GM19438 (cell line): ENCODE measurements around the gene PAPOLA.
"Not testable (repeated sequence)": the region's sequence is repeated elsewhere in the genome, so short reads cannot be mapped to it uniquely, and the experiment has no call there.

Experiments
- ATAC-seq: cut with Tn5 transposase; IDR thresholded peaks from one replicate; pipeline ENCODE4 v1.9.1; 2021; ENCODE audit warnings: low read depth; ENCODE audit not compliant: unreplicated experiment

PAPOLA gene

DNA sequence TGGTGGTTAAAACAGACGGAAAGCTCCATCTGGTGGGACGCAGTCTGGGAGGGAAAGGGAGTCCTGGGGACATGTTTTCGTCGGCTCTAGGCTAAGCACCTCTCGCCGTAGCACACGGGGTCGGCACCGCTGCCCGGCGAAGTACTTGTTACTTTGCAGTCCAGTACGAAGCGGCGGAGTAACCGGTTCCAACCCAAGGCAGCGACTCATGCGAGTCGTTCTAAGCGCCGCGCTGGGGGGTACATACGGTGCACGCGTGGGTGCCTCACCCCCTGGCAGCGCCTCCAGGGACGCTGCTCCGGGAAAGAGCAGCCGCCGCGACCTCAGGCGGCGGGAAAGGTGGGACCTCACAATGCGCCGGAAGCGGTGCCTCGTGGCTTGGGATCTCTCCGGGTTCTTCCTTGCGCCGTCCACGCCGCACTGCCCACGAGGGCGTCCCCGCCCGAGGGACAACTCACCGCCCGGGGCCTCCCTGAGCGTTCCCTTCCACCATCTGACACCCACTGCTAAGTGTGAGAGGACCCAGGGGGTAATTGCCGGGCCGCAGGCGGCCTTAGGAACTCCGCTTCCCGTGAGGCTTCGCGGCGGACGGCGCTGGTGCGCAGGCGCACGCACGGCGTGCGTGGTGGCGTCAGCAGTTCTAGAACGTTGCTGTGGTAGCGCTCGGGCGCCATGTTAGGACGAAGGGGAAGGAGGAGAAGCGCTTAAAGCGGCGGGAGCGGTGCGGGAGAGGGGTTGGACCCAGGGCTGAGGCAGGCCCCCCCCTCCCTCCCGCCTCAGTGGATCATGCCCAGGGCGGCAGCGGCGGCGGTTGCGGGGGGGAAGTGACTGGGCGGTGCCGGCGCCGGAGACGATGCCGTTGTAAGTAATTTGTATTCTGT is at the start of gene PAPOLA:
Gene PAPOLA (plus strand): TSS at position 643 of the 881 bp plus-strand sequence. CDS start 211 bp downstream, at position 854.
- ATAC-seq, result peak; percentile 84

DNA sequence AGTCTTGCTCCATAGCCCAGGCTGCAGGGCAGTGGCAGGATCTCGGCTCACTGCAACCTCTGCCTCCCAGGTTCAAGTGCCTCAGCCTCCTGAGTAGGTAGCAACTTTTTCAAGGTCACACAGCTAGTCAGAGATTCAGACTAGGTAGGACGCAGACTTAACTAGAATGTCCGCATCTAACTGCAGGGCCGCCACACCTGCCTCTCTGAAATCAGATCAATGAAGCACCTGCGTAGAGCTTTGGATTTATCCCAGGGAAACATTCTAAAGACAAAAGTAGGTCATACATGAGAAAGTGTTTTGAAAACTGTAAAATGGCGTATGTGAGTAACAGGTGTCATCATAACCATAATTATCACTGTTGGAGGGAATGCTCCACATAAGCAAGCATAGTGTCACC is 49.5 kb upstream of the PAPOLA start:
- ATAC-seq, result no peak

DNA sequence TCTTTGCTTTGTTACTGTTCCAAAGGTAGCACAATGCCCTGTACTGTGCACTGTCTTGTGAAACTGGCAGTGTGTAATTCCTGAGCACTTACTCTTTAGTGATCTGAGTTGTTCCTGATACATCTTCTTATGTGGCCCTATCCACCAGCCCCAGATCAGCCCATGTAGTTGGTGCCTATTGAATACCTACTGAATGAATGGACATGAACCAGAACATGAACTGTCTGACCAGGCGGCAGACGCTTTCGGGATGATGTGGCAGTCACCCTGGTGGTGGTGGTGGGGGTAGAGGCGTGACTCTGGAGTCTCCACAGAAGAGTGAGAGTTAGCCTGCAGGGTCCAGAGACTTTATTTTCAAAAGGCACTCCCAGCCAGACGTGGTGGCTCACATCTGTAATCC is 46.6 kb upstream of the PAPOLA start:
- no peak for ATAC-seq

DNA sequence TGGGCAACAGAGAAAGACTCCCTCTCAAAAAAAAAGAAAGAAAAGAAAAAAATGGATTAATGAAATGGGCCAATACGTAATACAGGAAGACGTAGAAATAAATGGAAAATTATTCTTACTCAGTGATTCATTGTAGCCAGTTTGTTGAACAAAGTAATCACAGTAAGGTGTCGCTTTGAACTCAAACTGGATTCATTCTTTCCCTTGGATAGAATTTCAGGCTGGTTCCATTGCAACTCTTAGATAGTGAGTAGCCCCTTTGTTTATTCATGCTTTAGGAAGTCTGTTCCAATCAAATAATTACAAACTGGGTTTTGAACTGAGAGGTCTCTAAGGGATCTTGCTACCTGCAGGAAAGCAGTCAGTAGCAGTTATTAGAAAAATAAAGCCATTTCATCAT is 42.3 kb upstream of the PAPOLA start:
- no peak for ATAC-seq

DNA sequence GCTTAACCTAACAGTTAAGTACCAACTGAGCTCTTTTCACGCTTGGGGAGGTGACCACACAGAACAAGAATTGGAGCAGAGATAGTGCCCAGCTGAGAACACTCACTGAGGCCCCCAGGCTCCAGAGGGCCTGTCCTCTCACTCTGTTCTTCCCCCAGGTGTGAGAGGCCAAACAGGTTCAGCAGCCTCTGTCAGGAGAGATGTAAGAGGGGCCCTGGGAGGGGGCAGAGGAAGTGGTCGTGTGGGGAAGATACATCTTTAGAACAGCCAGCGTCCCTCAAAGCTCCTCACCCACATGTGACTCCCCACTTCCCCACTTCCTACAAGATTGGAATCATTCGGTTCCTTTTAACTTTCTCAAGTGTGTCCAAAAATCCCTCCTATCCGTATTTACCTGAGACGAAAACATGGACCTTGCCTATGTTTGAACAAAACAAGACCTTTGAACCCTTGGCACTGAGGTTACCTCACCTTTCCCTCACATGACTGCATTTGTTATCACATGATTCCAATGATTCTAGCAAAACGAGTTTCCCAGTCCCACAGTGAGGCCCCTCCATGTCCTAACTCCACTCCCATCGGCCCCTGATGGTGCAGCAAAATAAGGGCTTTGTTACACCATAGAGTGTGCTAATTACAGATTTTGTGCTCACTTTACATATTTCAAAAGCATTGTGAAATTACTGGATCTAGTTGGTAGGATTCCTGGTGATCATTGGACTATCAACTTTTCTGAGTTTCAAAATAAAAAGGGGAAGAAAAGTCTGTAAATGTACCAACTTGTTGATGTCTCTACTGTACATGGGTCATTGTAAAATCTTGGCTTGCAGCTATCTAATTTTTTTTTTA is 40.0 kb upstream of the PAPOLA start:
- no peak for ATAC-seq

DNA sequence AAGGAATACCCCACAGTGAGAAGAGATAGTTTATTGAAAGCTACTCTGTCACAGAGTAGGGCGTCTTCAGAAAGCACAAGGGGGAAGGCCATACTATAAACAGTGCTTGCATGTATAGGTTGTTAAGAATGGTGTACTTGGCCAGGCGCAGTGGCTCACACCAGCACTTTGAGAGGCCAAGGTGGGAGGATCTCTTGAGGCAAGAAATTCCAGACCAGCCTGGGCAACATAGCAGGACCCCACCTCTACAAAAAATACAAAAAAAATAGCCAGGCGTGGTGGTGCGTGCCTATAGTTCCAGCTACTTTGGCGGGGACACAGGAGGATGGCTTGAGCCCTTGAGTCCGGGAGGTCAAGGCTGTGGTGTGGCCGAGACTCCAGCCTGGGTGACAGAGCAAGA is 38.0 kb upstream of the PAPOLA start:
- ATAC-seq, result no peak

DNA sequence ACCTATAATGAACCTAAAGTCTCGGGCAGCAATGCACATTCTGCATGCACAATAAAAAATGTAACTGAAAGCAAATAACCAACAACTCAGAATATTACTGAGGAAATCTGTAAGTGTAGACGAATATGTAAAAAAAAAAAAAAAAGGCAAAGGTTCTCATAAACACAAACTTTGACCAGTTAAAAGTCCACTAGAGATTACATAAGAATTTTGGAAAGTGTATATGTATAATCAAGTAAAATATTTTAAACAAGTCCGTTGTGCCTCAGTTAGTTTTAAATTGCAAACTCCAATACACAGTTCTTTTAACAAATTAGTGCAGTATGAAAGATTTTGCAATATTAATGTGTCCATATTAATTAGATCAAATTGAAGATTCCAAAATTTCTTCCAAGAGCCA is 35.3 kb upstream of the PAPOLA start:
- ATAC-seq, result no peak

DNA sequence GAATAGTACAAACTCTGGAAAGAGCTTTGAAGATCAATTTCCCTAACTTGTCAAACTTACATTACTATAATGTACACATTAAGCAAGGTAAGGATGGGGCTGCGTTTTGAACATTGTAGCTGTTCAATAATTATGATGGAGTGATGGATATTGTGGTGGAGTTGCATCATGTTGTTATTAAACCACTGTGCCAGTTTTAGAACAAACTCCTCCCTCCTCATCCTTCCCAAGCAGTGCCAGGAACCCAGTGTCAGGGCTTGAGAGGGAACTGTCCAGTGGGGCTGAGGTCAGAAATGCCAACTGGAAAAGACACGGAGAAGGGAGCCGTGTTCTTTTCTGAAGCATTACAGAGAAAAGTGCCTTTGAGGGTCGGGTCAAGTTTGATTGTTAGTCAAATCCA is 31.9 kb upstream of the PAPOLA start:
- ATAC-seq, result no peak

DNA sequence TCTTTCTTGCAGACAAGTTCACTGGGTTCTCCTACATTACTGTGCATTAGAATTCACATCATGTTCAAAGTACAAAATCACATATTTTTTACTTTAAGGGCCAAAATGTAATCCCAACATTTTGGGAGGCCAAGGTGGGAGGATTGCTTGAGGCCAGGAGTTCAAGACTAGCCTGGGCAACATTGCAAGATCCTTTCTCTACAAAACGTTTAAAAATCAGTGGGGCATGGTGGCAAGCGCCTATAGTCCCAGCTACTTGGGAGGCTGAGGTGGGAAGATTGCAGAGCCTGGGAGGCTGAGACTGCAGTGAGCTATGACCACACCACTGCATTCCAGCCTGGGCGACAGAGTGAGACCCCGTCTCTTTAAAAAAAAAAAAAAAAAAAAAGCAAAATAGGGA is 31.2 kb upstream of the PAPOLA start:
- ATAC-seq, result not testable (repeated sequence)

DNA sequence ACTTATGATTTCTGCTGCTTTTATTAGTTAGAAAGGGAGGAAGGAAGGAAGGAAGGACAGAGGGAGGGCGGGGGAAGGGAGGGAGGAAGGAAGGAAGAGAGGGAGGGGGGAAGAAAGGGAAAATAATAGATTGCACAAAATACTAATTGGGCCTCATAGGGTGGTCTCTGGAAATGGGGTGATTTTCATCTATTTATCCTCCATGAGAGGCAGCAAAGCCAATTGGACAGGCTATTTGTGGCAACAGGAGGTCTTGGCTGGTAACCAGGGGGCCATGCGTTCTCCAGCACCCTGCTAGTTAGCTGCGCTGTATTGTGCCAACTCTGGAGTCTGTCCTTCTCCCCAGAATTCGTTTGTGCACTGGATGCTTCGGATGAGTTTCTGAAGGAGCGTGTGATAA is 24.1 kb upstream of the PAPOLA start:
- ATAC-seq, result no peak

DNA sequence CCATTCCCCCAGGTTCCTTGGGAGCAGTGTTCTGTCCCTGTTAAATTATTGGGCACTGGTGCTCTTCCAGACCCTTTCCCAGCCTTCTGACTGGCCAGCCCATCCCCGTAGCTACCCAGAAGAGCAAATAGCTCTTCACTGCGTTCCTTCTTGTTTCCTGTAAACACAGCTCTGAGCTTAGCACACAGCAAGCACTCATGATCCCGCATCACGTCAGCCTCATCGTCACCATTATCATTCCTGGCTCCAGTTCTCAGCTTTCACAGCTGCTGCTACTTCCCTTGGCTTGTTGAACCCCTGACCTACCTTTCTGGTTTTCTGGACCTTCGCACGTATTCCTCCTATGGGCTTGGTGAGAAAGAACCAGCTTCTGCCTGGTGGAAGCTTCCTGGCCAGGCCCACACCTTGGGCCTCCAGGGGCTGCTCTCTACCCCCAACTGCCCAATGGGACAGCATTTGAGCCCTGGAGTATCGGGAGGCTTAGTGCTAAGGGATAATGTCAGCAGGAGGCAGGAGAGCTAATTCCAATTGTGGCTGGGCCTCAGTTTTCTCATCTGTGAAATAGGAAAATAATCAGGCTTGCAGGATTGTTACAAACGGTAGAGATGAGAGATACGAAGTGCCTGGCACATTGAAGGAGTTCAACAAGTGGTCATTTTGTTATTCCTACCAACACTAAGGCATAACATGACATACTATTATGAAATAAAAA is 22.6 kb upstream of the PAPOLA start:
- ATAC-seq, result no peak

DNA sequence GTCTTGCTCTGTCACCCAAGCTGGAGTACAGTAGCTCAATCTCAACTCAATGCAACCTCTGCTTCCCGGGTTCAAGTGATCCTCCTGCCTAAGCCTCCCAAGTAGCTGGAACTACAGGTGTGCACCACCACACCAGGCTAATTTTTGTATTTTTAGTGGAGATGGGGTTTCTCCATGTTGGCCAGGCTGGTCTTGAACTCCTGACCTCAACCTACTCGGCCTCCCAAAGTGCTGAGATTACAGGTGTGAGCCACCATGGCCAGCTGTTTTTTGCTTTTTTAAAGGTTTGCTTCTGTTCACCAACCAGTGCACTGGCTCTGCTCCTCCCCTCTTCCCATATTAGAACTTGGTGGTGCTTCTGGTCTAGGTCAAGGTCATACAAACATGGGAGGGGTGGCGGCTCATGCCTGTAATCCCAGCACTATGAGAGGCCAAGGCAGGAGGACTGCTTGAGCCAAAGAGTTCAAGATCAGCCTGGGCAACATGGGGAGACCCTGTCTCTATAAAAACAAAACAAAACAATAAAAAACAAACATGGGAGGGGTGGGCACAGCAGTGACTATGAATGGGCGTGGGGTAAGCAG is 20.4 kb upstream of the PAPOLA start:
- ATAC-seq, result no peak

DNA sequence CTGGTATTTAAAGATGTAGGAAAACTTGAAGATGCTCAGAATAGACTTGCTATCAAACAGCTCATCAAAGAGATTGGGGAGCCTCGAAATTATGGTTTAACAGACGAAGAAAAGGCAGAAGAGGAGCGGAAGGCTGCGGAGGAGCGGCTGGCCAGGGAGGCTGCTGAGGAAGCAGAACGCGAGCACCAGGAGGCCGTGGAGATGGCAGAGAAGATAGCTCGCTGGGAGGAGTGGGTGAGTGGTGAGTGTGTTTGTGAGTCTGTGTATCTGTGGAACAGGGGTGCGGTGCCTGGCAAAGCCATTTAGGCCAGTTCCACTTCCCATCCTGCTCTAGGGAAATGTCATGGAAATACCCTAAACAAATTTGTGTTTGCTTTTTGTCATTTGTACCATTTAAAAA is 19.2 kb upstream of the PAPOLA start:
- no peak for ATAC-seq

DNA sequence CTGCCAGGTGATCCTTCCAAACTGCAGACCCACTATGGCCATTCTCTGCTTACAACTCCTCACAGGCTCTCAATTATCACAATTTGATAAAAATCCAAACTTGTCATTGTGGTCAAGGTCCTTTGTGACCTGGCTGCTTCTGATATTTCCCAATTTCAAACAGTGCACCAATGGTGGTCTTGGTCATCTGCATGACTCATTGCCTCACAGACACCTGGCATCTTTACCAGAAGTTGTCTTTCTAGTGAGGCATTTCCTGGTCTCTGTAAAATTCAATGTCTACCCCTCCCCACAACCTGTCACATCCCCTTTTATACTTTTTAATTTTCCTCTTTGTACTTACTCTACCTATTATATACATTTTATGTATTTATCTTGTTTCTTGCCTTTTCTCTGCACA is 17.8 kb upstream of the PAPOLA start:
- ATAC-seq, result no peak

DNA sequence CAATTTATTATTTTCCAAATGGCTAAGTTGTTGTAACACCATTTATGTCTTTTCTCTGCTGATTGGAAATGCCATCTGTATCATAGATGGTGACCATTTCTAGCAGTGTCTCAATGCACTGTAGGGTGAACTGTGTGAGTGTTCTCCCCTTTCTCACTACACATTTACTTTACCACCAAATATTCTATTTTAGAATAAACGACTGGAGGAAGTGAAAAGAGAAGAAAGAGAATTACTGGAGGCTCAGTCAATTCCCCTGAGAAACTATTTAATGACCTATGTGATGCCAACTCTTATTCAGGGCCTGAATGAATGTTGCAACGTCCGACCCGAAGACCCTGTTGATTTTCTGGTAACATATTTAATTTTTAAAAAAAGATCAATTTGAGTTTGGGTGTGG is 15.5 kb upstream of the PAPOLA start:
- peak; percentile 64 for ATAC-seq

DNA sequence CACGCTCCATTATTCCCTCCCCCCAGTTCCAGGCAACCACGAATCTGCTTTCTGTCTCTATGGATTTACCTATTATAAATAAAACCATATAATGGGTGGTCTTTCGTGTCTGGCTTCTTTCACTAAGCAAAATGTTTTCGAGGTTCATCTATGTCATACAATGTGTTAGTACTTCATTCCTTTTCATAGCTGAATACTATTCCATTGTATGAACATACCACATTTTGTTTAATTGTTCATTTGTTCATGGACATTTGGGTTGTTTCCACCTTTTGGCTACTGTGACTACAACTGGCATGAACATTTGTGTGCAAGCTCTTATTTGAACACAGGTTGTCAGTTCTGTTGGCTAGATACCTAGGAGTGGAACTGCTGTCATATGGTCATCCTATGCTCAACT is 12.9 kb upstream of the PAPOLA start:
- no peak for ATAC-seq

DNA sequence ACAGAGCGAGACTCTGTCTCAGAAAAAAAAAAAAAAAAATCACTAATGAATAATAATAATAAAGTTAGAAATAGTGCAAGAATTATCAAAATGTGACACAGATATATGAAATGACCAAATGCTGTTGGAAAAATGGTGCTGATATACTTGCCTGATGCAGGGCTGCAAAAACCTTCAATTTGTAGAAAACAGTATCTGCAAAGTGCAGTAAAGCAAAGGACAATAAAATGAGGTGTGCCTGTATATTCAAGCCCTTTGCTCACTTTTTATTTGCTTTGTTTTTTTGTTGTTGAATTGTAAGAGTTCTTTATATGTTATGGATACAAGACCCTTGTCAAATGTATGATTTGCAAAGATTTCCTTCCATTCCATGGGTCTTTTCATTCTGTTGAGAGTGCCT is 9.0 kb upstream of the PAPOLA start:
- no peak for ATAC-seq

DNA sequence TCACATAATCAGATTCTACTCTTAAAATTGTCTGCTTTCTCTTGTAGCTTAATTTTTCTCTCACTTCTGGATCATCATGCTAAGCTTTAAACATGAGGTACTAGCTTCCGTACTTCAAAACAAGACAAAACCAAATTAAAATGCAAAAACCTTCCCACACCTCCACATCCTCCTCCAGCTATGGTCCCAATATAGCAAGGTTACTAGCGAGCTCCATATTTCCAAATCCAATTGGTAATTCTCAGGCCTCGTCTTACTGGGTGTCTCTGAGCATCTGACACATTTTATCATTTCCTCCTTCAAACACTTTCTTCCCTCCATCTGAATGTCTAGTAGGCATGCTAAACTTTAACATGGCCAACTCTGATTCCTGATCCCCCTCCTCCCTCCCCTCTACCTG is 7.9 kb upstream of the PAPOLA start:
- no peak for ATAC-seq

DNA sequence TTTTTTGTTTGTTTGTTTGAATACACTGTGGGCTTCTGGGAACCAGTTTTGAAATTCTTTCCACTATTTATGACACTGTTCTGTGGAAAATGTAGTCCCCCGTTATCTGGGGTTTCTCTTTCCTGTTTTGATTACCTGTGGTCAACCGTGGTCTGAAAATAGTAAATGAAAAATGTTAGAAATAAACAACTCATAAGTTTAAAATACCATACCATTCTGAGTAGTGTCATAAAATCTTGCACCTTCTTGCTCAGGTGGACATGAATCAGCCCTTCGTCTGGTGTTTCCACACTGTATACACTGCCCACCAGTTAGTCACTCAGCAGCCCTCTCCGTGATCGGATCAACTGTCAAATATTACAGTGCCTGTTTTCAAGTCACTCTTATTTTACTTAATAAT is 5.1 kb upstream of the PAPOLA start:
- no peak for ATAC-seq

DNA sequence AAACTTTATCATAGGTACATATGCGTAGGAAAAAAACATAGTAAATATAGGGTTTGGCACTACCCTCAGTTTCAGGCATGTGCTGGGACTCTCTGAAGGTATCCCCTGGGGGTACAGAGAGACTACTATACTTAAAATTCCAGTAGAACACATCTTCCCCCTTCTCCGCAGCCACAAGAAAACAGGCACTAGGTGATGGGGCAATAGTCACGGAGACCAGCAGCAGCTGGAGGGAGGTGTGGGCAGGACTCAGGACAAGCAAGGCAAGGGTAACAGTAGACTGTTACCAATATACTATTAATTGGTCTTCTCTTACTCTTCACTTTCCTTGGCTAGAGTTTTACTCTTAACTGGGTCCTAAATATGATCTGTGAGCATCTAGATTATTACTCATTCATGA is 4.6 kb upstream of the PAPOLA start:
- ATAC-seq, result no peak
